Mammary epithelial cell (primary cell): ENCODE data around the gene SUSD5.

ENCODE experiments used
- CTCF ChIP-seq, 2 donors: IDR thresholded peaks in 1 of 2; conservative IDR thresholded peaks in 1 of 2; 2 replicates each; pipeline ENCODE4 v1.5.1; 2011 to 2012; ENCODE audit warnings: inconsistent platforms in 2 of 2, low read length in 2 of 2, mild to moderate bottlenecking in 2 of 2, control low read depth in 1 of 2, low read depth in 1 of 2; ENCODE audit not compliant: insufficient read depth in 1 of 2; ENCODE audit errors: extremely low read depth in 1 of 2
- EZH2 ChIP-seq: IDR thresholded peaks from 2 replicates; pipeline ENCODE4 v1.6.1; 2012; ENCODE audit warnings: low read length, inconsistent platforms, borderline replicate concordance

GRCh38 chr3:33219175-33219487 is 521 bp upstream of the SUSD5 start:
- TF ChIP-seq EZH2 (no peak), CTCF (conservative IDR thresholded peaks at IDR 0.05 in 1 of 2, IDR thresholded peaks at IDR 0.05 in 1 of 2; ENCODE audit: extremely low read depth in 1 of 2, insufficient read depth in 1 of 2, low read depth in 1 of 2, low read length in 2 of 2) (no peak)
